Fibroblast of skin of scalp (primary cell): ENCODE results near the gene AUTS2.

Source experiments
- DNase-seq: peaks from one replicate; pipeline ENCODE4 v3.0.0-alpha.2; 2013

Gene AUTS2

DNA sequence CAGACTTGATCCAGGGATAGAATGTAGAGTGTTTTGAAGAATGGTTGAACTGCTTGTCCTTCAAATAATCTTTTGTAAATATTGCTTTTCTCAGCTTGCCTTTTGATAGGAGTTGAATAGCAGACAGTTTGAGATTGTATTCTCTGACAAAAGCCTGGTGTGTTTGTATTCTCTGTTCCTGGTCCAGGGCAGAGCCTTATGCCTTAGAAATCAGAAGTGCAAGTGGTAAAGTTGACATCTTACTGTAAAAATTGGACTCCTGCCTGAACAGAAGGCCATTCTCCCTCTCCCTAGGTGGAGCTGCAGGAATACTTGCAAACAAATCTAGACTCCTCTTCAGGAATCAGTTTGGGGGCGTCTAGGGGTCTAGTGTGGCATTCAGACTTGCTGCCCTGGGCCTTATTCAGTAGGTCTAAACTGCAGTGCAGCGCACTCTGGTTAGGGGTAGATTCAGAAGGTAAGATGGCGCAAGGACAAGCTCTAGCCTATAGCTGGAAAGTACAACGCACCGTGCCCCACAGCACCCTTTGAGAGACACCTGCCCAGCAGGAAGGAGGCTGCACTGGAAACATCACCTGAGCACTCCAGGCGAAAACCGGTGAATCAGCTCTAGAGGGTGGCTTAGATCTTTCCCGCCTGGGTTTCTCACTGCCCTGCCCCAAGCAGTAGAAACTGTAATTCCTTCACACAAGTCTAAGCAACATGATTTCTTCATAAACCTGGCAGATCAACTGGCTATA, 925.1 kb downstream of the AUTS2 start:
- DNase-seq, result no peak

DNA sequence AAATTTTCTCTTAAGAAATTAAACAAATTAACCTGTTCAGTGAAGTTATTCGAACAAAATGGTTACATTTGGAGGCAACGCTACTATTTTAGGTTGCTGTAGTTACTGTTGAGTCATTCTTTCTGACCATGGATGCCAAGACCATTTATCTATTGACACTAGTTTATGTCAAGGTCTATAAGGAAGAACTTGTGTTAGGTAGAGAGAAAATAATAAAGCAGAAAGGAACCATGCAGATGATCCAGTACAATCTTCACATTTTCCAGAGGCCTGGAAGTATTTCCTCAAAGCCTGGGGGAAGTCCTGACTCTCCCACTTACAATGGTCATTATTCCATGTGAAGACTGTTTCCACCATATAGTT, 925.7 kb downstream of the AUTS2 start:
- no peak for DNase-seq

DNA sequence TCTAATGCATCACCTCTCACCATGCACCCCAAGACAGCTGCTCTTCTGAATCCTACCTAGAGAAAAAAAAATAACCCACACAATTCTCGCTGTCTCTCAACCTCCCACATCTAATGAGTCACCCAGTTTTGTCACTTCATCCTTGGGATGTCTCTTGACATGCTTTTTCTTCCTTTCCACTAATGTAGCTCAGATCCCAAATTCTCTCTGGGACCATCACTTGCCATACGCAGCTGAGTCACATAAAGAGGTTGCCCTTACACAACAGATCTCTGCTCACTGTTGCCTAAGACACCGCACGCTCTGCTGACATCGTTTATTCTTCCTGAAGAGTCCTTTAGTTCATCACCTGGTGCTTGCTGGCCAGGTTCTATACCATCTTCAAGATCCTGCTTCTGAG, 927.7 kb downstream of the AUTS2 start:
- DNase-seq, result no peak

DNA sequence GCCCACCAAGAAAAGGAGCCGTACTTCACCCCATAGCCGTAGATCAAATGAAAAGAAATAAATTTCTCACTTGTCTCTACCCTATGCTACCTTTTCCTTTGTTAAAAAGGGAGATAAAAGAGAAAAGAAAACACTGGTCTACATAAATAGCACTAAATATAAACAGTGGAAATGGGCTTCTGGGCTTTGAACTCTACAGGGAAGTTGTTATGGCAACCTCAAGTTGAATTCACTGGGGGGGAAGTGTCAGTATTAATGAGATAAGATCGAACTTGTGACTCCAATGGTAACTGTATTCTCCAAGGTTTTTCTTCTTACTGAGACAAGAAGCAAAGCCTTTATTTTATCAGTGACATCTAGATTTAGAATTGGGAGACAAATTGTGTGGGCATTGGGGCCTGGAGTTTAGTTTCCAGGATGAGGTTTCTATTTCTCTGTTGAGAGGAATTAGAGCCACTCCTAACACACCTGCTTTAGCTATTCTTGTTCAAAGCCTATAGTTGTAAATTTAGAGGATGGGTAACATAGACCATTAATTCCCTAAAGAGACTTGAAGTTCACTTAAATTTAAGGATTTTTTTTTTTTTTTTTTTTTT, 929.3 kb downstream of the AUTS2 start:
- DNase-seq, result no peak

DNA sequence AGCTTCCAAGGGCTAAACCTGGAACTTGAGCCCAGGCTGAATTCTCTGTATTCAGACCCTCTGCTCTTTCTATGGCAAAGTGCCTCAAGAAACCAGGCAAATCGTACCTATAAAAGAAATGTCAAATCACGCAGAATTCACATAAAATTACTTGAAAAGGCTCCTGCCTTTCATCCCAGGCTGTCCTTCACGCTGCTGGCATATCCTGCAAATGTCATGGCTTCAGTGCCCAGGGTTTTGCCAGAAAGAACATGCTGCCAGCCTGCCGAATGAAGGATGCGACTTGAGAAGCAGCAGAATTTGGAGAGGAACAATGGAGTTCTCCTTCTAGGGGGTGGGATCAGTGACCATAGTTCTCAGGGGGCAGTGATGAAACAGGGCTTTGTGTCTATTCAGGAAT, 931.2 kb downstream of the AUTS2 start:
- DNase-seq, result no peak

DNA sequence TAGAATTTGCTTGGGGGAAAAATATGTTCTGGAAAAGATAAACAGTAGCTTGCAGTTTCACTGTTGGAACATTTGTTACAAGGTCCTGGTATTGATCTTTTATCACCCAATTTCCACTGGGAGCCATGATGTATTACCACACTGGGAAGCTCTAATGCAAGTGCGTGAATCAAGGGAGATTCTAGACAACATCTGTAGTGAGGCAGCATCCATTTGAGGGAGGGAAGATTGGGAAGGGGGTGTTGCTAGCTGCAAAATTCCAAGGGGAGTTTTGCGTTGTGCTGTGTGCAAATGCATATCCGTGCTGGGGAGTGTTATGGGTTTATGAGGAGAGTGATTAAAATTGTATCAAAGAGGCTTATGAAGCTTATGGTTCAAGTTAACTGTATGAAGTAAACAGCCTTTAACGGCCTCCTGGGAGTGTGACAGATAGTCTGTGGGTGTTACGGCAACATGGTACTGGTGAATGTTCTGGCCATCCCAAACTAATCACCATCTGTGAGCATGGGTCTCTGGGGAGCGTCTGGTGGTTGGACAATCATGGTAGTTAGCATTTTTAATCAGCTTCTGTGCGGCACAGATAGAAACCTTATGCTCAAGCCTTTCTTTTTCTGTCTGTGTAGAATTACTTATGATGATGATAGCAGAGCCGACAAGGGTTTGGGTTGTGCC, 931.8 kb downstream of the AUTS2 start:
- peak; percentile 37 for DNase-seq

DNA sequence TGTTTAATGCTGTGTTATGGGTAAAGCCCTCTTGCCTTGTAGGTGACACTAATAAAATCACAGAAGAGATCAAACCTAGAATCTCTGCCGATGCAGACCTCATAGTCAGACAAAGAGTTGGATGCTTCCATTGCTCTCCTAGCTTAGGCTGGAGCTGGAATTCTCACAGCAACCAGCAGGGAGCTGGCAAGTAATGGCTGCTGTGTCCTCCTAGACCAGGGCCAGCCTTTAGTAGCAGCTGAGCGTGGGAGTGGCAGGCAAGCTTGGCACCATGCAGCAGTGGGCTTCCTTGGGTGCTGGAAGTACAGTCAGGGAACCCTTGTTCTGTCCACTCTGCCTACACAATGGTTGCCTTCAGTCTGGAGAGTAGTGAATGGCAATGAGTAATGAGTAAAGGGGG, 935.3 kb downstream of the AUTS2 start:
- no peak for DNase-seq

DNA sequence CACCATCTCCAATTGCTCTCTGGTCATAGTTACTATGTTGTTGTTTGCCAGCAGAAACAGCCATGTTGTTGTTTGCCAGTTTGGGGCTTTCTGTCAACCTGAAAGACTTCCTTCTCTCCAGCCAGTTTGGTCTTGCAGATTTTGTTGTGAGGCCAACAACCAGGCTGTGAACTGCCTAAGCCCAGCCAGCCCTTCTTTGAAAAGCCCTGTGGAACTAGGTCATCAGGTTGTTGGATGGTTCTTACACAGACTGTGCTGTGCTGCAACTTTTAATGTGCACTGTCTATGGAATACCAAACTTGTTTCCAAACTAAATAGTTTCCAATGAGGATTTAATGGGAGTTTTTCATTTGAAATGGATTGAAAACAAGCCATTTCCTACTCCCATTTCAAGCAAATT, 940.9 kb downstream of the AUTS2 start:
- no peak for DNase-seq

DNA sequence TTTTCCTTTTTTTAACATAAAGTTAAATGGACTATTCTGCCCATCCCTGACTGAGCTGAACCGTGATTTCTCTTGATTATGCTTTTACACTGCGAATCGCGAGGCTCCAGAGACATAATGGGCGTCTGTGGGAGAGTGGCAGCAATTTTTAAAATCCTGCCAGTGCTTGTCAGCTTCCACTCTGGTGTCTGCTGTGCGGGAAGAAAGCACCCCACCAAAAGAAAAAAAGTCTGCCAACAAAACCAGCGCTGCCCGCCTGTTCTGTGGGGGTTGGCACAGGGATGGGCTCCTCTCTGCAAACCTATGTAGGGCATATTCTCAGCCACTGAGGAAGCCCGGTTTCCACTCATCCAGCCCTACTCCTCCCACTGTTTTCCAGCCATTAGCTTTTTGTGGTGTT, 941.3 kb downstream of the AUTS2 start:
- no peak for DNase-seq

DNA sequence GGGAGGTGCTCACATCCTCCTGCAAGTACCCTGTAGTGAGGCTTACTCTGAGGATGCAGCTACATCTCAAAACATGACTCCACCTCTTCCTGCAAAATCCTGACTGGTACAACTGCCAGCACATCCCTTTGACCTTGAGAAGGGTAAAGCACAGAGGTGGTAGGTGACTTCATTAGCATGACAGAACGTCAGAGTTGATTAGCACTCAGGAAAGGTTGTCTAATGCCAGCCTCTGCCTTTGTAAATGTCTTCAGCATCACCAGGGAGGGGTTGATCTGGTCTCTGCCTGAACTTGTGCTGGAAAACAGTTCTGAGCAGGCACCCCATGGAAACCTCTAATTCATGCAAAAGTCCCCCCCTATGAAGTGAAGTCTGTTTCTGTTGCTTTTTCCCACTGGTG, 942.4 kb downstream of the AUTS2 start:
- DNase-seq, result no peak

DNA sequence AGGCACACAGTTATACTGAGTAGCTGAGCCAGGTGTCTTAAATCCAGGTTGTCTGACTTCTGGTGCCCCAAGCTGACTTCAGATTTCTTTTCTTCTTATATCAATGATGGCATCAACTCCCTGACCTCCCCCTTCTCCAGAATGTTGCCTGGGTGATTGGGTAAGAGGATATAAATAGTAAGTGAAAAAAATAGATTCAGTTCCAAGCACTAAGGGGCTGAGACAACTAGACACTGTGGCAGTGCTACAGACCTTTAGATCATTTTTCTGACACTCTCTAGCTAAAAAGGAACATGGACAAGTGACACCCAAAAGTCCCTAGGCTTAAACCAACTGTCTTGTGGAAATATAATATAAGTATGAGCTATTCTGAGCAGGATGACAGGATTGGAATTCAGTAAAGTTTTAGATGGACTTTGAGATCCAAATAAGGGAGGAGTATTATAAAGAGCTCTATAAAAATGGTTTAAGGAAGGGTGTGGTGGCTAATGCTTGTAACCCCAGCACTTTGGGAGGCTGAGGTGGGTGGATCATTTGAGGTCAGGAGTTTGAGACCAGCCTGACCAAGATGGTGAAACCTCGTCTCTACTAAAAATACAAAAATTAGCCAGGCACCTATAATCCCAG, 944.6 kb downstream of the AUTS2 start:
- peak; percentile 27 for DNase-seq

DNA sequence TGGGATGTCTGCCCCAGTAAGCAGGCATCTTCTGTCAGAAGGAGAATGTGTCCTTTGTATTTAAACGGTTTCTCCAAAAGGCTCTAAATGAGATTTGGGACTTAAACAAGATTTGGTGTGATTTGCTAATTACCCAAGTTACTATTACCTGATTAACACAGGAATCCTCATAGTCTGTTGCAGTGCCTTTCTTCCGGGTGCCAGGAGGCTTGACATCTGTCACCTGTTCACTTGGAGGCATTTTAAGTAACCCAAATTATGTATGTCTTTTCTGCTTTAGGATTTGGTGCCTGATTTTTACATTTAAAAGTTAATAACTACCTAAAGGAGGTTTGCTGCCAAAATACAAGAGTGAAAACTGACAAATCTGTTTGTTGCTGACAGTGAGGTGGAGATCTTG, 945.7 kb downstream of the AUTS2 start:
- DNase-seq, result no peak

DNA sequence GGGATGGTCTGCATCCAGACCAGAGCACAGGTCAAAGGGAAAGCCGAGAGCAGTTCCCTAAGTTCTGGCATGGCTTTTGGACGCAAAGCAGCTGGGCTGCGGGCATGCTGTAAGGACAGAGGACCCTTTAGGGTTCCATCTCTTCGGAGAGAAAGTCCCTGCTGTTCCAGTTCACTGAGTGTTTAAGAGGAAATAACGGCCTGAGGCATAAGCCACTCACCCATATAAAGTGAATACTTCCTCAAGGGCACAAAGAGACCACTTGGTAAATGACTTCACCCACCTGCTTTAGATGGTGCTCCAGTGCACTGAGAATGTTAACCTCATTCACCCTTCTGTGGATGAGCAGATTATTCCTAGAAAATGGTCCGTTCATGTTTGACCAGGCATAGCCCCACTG, 946.9 kb downstream of the AUTS2 start:
- DNase-seq, result no peak

DNA sequence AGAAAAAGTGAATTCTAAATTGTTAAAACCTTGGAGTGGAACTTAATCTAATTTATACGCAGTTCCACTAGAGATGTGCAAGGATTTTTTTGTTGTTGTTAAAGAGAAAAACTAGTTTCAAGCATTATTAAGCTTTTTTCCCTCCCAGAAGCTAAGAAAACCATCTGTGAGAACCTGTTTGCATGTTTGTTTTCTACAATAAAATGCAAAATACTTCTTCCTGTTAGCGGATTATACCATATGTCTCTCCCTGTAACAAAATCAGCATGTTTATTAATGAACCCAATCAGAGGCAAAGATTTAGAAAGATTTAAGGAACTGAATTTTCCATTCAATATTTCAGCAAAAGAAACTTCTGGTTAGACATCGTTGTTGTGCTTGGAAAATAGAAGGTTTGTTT, 953.9 kb downstream of the AUTS2 start:
- DNase-seq, result no peak

DNA sequence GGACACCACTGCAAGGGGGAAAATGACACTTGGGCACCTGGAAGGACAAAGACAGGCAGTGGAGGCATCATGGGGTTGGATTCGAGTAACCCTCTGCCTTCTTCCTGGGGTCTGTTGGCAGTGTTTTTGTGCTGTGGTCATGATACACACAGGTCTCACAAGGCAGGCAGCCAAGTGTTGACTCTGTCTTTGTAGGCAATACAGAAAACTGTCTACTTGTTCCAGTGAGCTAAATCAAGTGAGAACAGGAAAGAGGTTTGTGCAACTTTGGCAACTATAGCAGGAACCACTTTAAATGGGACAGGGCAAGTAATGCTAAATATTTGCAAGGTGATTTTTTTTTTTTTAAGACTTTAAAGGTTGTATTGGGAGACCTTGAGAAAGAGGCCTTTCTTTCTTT, 955.1 kb downstream of the AUTS2 start:
- no peak for DNase-seq

DNA sequence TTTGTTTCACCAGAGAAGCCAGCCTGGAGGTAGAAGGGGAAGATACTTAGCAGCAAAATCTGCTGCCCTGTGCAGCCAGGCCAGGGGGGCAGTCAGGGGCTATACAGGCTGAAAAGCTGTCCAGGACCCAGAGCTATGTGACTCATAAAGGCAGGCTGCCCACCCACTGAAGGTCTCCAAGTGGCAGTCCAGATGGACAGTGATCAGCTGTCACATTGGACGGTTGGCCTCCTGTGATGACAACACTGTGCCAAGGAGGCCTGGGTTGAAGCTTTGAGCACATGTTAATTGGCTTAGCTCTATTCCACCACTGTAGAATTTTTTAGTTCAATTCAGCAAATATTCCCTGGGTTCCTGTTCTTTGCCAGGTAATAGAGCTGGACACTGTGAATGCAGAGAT, 956.4 kb downstream of the AUTS2 start:
- no peak for DNase-seq

DNA sequence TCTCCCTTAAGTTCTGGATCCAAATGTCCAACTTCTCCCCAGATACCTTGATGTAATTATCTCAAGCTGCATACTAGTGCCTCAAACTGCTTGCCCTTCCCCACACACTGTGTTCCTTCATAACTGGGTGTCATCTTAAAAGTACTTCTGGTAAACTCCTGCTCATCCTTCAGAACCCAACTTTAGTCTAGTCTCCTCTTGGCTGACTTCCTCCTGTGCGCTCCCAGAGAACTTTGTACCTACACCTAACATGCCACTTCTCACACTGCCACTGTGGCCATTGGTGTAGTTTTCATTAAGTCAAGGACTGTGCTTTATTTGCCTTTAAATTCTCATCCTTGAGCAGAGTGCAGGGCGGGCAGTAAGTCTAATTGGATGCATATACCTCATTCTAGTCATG, 958.5 kb downstream of the AUTS2 start:
- no peak for DNase-seq

DNA sequence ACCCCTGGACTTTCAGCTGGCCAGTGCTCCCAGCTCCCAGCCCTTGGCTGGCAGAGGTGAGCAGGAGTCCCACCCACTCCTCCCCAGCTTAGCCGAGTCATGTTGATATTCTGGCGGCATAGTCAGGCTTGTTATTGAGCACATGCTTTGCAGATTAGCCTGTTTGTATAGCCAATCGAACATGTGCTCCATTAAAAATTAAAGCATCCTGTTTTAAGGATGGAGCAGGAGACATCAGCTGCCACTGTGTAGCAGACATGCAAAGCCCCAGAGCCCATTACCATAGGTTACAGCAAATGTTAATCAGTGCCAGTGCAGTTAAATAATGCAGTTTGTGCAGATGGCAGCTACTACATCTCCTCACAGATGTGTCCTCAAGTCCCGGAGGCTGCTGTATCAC, 959.1 kb downstream of the AUTS2 start:
- no peak for DNase-seq

DNA sequence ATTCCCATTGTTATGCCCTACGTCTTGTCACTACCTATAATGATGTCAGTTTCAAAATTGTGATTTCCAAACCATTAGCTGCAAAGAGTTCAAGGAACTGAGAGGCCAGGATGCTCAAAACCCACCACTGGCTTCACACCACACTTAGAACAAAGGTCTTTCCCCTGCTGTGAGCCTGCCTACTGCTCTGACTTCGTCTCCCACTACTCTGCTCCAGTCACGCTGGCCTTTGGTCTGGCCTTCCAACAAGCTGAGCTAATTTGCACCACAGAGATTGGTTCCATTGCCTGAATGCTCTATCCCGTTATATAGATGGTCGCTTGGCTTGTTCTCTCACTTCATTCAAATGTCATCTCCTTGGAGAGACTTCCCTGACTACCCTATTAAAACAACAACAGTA, 961.5 kb downstream of the AUTS2 start:
- DNase-seq, result no peak

DNA sequence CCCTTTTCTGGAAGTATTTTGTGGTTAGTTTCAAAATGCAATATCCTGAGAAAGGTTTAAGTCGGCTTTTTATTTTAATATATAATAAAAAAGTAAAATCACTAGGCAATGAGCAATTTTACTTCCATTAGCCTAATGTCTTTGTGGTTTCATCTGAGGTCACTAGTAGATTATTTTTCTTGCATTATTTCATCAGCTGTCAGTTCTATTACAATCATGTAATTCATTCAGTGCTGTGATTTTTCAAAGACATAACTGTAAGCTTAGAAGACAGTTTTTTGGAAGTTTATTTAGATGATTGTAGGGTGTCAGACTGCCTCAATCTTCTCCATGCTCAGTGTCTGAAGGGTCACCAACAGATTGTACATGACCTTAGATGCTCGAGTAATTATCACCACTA, 965.7 kb downstream of the AUTS2 start:
- DNase-seq, result no peak

DNA sequence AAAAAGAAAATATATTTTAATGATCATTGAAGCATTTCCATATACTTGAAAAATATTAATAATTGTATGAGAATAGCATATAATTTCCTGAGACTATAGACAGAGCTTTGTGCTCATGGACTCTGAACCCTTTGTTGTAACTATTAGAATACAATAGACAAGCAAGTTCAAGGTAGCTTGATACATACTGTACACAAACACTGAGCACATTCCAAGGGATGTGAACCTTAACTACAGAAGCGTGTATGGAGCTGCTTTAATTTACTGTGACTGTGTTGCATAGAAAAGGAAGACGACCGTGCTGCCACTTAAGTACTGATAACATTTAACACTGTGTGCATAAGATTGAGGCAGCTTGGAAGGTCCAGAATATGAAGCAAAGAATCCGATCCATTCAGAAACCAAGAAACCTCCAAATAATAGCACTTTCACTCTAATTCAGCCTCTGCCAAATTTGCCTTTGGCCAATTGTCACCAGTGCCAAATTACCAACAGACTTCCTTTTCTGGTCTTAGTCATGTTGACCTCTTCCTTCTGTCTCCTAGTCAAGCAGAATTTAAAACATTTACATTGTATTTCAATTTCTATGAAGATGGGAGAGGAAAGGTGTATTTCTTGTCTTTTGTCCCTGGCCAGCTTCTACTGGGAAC, 967.6 kb downstream of the AUTS2 start:
- DNase-seq, result no peak

DNA sequence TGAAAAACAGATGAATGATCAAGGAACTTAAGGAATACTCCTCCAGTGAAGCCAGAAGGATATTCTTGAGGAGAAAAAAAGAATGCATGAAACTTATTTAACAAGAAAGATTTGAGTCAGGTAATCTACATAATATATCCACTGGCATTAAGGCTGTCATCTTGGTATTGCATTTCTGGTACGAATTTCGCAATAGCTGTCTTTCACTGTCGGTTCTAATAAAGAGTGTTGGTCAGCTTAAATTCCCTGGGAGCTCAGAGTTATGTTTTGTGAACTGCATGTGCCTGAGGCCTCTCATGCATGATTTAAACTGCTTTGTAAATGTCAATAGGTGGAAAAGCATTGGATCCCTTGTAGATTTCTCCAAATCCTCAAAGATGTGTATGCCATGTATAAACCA, 968.4 kb downstream of the AUTS2 start:
- no peak for DNase-seq

DNA sequence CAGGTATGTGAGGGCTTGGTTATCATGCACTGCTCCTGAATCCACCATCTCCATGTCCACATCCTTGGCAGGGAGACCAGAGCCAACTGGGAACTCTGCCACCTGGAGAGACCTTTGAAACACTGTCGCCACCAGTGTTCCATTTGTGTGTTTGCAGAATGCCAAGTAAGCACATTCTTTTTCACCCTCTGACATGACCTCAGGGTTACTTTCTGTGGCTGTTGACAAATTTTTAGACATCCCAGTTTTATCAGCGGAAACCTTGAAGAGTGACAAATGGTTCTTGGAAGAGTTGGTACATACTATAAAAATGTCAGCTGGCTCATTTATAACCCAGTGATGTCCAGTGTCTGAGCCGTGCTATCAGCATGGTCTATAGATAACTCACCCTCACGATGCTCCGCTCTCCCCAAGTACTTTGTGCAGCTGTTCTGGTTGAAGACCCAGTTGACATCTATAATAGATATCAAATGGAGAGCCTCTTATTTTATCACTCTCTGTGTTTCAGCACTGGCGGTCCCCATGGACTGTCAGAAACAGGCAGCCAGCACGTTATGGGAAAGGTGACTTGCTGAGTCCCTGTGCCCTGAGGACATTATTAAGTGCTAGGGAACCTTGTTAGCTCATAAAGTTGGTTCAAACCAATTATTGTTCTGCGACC, 970.5 kb downstream of the AUTS2 start:
- no peak for DNase-seq
